Measurements from ENCODE around the gene DGKB.

The DGKB gene

DNA sequence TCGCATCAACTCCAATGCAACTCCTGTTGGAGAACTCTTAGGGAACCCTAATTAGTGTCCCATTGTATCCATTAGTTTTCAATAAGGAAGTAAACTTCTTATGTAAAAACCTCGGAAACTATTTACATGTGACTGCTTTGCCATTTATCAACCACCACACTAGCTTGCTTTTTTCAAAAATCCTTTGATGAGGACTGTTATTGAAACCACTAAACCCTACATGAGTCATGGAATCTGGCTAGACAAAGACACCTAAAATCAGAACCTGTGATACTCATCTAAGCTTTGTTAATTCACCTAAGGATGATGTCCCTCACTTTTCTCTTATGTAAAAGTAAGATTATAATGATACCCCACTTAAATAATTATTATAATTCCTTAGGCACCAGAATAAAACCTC, 499.0 kb downstream of the DGKB start:
- peaks cover 2% of the 10 kb centered on the region for H3K9me3 Mint-ChIP-seq
- no peaks in the 10 kb centered on the region for H3K27me3 Mint-ChIP-seq (ENCODE audit: low read depth)
- no peak overlapping the region for H3K27ac Mint-ChIP-seq
- TF ChIP-seq, protein P1, sequence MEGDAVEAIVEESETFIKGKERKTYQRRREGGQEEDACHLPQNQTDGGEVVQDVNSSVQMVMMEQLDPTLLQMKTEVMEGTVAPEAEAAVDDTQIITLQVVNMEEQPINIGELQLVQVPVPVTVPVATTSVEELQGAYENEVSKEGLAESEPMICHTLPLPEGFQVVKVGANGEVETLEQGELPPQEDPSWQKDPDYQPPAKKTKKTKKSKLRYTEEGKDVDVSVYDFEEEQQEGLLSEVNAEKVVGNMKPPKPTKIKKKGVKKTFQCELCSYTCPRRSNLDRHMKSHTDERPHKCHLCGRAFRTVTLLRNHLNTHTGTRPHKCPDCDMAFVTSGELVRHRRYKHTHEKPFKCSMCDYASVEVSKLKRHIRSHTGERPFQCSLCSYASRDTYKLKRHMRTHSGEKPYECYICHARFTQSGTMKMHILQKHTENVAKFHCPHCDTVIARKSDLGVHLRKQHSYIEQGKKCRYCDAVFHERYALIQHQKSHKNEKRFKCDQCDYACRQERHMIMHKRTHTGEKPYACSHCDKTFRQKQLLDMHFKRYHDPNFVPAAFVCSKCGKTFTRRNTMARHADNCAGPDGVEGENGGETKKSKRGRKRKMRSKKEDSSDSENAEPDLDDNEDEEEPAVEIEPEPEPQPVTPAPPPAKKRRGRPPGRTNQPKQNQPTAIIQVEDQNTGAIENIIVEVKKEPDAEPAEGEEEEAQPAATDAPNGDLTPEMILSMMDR (IDR thresholded peaks at IDR 0.05; ENCODE audit: unreplicated experiment in 3 of 3), result no peak
- H3K36me3 Mint-ChIP-seq (ENCODE audit: low read depth), result no peaks in the 10 kb centered on the region
- H3K4me1 Mint-ChIP-seq, result peaks cover 11% of the 10 kb centered on the region
- H3K4me3 Mint-ChIP-seq, result no peak overlapping the region

DNA sequence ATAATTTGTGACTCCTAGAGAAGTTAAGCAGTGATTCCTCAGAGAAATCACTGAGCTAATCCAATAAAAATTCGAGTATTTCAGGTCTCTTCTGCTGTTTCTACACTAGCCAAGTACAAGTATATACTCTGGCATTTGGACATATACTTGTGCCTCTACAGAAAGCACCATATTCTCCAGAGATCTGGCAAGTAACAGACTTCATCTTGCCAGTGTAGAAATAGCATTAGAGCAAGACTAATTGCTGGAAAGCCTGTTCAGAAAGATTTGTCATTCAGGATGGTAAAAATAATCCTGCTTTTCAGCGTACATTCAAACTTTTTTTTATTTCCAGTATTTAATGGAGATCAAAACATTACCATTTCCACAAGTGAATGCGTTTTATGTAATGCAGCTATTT, 502.3 kb downstream of the DGKB start:
- peaks cover 13% of the 10 kb centered on the region for H3K4me1 Mint-ChIP-seq
- H3K36me3 Mint-ChIP-seq (ENCODE audit: low read depth), result no peaks in the 10 kb centered on the region
- no peak overlapping the region for H3K4me3 Mint-ChIP-seq
- no peaks in the 10 kb centered on the region for H3K27me3 Mint-ChIP-seq (ENCODE audit: low read depth)
- peak overlapping the region in 1 of 3 experiments; percentile 32 for H3K27ac Mint-ChIP-seq
- TF ChIP-seq, protein P1 (IDR thresholded peaks at IDR 0.05; ENCODE audit: unreplicated experiment in 3 of 3), result no peak
- H3K9me3 Mint-ChIP-seq, result peaks cover 3% of the 10 kb centered on the region

DNA sequence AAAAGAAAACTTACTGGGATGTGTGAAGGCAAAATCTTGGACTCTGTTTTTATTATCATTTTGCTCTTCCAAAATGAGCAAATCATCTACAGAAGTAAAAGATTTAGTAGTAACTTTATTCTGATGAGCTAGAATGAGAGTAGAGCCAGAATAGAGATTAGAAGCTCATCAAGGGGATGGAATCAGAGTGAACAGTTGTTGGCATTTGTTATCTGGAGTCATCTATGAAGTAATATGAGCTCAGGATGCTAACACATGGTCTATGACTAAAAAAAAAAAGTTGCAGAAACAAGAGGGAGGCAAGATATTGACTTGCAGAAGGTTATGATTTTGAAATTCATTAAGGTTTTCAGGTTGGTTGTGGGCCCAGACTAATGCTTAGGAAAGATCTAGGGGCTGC, 504.0 kb downstream of the DGKB start:
- TF ChIP-seq, protein P1 (IDR thresholded peaks at IDR 0.05; ENCODE audit: unreplicated experiment in 3 of 3), result no peak
- H3K27ac Mint-ChIP-seq, result peak overlapping the region; percentile 7 to 60 (median 40)

DNA sequence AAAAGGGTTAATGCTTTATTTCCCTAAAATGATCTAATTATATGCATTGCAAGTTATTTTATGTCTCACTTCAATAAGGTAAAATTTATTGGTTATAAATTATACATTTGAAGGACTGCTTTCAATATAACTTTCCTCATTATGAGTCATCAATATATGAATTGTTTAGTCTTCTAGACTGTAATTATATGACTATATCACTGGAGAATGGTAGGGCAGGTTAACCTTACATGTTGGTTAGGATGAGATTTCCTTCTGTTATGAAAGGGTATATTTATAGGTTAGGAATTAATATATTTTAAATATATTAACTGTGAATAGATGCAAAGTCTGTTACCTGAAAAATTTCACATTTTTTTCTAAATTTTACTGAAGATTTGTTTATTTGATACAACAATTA, 506.7 kb downstream of the DGKB start:
- H3K27me3 Mint-ChIP-seq (ENCODE audit: low read depth), result no peaks in the 10 kb centered on the region
- peaks cover 6% of the 10 kb centered on the region for H3K4me1 Mint-ChIP-seq
- H3K4me3 Mint-ChIP-seq, result no peak overlapping the region
- H3K36me3 Mint-ChIP-seq (ENCODE audit: low read depth), result no peaks in the 10 kb centered on the region
- TF ChIP-seq, protein P1 (IDR thresholded peaks at IDR 0.05; ENCODE audit: unreplicated experiment in 3 of 3), result no peak
- H3K27ac Mint-ChIP-seq, result no peak overlapping the region
- H3K9me3 Mint-ChIP-seq, result peaks cover 3% of the 10 kb centered on the region

More for the DNA sequence above, 504.0 kb downstream of the DGKB start:
- Mint-ChIP-seq H3K36me3 (ENCODE audit: low read depth) (no peaks in the 10 kb centered on the region), H3K27me3 (ENCODE audit: low read depth) (no peaks in the 10 kb centered on the region), H3K4me1 (peaks cover 13% of the 10 kb centered on the region), H3K4me3 (peak overlapping the region in 1 of 3 experiments; percentile 3), H3K9me3 (peaks cover 3% of the 10 kb centered on the region)

DNA sequence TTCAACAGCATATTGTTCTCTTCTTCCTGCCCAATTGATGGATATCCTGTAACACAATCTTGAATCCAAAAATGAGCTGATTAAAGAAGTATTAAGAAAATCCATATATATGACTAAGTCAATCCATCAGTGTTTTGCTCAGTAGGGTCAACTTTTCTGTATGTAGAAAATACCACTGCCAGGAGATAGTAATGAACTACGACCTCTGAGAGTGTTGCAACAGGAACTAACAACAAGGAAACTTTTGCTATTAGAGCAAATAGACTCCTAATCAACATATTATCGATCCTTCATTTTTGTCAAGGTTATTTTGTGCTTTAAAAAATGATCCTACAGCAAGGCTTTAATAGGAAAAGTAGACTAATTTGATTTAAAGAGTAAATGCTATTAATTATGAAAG, 507.8 kb downstream of the DGKB start:
- Mint-ChIP-seq H3K36me3 (ENCODE audit: low read depth) (no peaks in the 10 kb centered on the region), H3K27ac (no peak overlapping the region), H3K9me3 (peaks cover 3% of the 10 kb centered on the region), H3K4me1 (peaks cover 6% of the 10 kb centered on the region), H3K4me3 (no peak overlapping the region), H3K27me3 (ENCODE audit: low read depth) (no peaks in the 10 kb centered on the region)
- TF ChIP-seq, protein P1 (IDR thresholded peaks at IDR 0.05; ENCODE audit: unreplicated experiment in 3 of 3), result no peak

DNA sequence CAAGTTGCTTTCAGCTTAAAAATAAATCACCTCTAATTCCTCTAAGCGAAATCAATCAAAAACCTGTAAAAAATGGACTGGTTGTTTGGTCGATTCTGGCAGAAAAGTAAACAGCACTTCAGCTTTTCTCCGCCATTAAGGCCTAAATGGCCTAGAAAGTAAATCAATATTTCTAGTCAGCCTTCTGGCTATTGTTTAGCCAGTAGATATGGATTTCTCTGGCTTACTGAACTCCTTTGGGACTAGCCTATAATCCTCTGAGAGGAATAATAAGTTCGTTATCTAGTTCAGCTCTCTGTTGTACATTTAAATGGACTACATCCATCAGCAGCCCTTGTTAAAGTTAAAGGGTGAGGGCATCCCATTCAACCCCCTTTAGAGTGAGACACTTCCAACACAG, 513.0 kb downstream of the DGKB start:
- Mint-ChIP-seq H3K4me3 (no peak overlapping the region), H3K27me3 (ENCODE audit: low read depth) (no peaks in the 10 kb centered on the region), H3K4me1 (peaks cover 5% of the 10 kb centered on the region), H3K36me3 (ENCODE audit: low read depth) (no peaks in the 10 kb centered on the region), H3K9me3 (no peaks in the 10 kb centered on the region), H3K27ac (no peak overlapping the region)
- TF ChIP-seq, protein P1 (IDR thresholded peaks at IDR 0.05; ENCODE audit: unreplicated experiment in 3 of 3), result no peak

Data from nephron (organoid).